GM19324 (cell line): ENCODE results near the gene HEATR9.
A peak's percentile ranks its signal among the peaks of the same experiment; 100 is the strongest.

Experiments
- ATAC-seq: cut with Tn5 transposase; IDR thresholded peaks from one replicate; pipeline ENCODE4 v1.9.1; 2021; ENCODE audit warnings: mild to moderate bottlenecking, moderate library complexity; ENCODE audit not compliant: unreplicated experiment, low FRiP score

Gene HEATR9

GRCh38 chr17:35895636-35896587 is 27.2 kb upstream of the HEATR9 start:
- no peak for ATAC-seq

GRCh38 chr17:35894206-35894605 is 25.5 kb upstream of the HEATR9 start:
- no peak for ATAC-seq

- ATAC-seq: no peak
These were observed 25.1 kb upstream of the HEATR9 start for GRCh38 chr17:35893751-35894150.

GRCh38 chr17:35892091-35893035 is 23.7 kb upstream of the HEATR9 start:
- ATAC-seq: no peak

- ATAC-seq: no peak
These were observed 22.6 kb upstream of the HEATR9 start for GRCh38 chr17:35891269-35891668.

- ATAC-seq: peak; percentile 53
These were observed 22.1 kb upstream of the HEATR9 start for GRCh38 chr17:35890774-35891155.

- no peak for ATAC-seq
These were observed 21.4 kb upstream of the HEATR9 start for GRCh38 chr17:35889818-35890773.

- no peak for ATAC-seq
These were observed 20.6 kb upstream of the HEATR9 start for GRCh38 chr17:35889241-35889640.

GRCh38 chr17:35879773-35880654 is 11.3 kb upstream of the HEATR9 start, which contains the start of gene CCL5:
CCL5 (minus strand) TSS chr17:35880360.
- peak; percentile 85 for ATAC-seq

- no peak for ATAC-seq
These were observed 9.7 kb upstream of the HEATR9 start for GRCh38 chr17:35878361-35878760.

- ATAC-seq: no peak
These were observed 8.8 kb upstream of the HEATR9 start for GRCh38 chr17:35877345-35878029.

GRCh38 chr17:35876534-35876933 is 7.8 kb upstream of the HEATR9 start:
- no peak for ATAC-seq

GRCh38 chr17:35875800-35876139 is 7.1 kb upstream of the HEATR9 start:
- no peak for ATAC-seq

- ATAC-seq: no peak
These were observed 6.5 kb upstream of the HEATR9 start for GRCh38 chr17:35875072-35875799.

- no peak for ATAC-seq
These were observed 3.7 kb upstream of the HEATR9 start for GRCh38 chr17:35872196-35872980.

GRCh38 chr17:35870906-35871819 is 2.5 kb upstream of the HEATR9 start:
- no peak for ATAC-seq
